GM19023 (cell line): ENCODE data around the gene CCHCR1.
"Not testable (repeated sequence)": the region's sequence is repeated elsewhere in the genome, so short reads cannot be mapped to it uniquely, and the experiment has no call there.

Experiments
- ATAC-seq: cut with Tn5 transposase; IDR thresholded peaks from one replicate; pipeline ENCODE4 v1.9.1; 2021; ENCODE audit warnings: mild to moderate bottlenecking, moderate library complexity; ENCODE audit not compliant: unreplicated experiment

CCHCR1 gene

GRCh38 chr6:31164475-31165063, 7.0 kb upstream of the CCHCR1 start:
- not testable (repeated sequence) for ATAC-seq

GRCh38 chr6:31163922-31164321, 6.3 kb upstream of the CCHCR1 start:
- no peak for ATAC-seq

GRCh38 chr6:31162463-31163165, 5.0 kb upstream of the CCHCR1 start:
- no peak for ATAC-seq

- no peak for ATAC-seq
Measured at GRCh38 chr6:31161216-31162126, 3.9 kb upstream of the CCHCR1 start.

- ATAC-seq = no peak
Measured at GRCh38 chr6:31158863-31159855, 1.6 kb upstream of the CCHCR1 start.

GRCh38 chr6:31158140-31158862, 699 bp upstream of the CCHCR1 start, which contains the start of gene TCF19:
Gene TCF19, plus strand, starts transcription at chr6:31158589. Its CDS starts 881 bp downstream, at chr6:31159470.
- peak; percentile 87 for ATAC-seq

GRCh38 chr6:31156641-31157040, 961 bp downstream of the CCHCR1 start:
- ATAC-seq = no peak

GRCh38 chr6:31154436-31154835, 3.2 kb downstream of the CCHCR1 start:
- no peak for ATAC-seq

- no peak for ATAC-seq
Measured at GRCh38 chr6:31152781-31153180, 4.8 kb downstream of the CCHCR1 start.

GRCh38 chr6:31149827-31150447, 7.7 kb downstream of the CCHCR1 start:
- ATAC-seq = no peak

- no peak for ATAC-seq
Measured at GRCh38 chr6:31145386-31145785, 12.2 kb downstream of the CCHCR1 start.

GRCh38 chr6:31144970-31145340, 12.6 kb downstream of the CCHCR1 start:
- ATAC-seq = no peak

GRCh38 chr6:31144296-31144969, 13.2 kb downstream of the CCHCR1 start:
- ATAC-seq = no peak

- no peak for ATAC-seq
Measured at GRCh38 chr6:31143148-31143547, 14.5 kb downstream of the CCHCR1 start.

GRCh38 chr6:31142361-31142761, 15.2 kb downstream of the CCHCR1 start:
- no peak for ATAC-seq

GRCh38 chr6:31140643-31141042, 17.0 kb downstream of the CCHCR1 start:
- ATAC-seq = no peak

GRCh38 chr6:31139599-31139998, 18.0 kb downstream of the CCHCR1 start:
- no peak for ATAC-seq

- no peak for ATAC-seq
Measured at GRCh38 chr6:31138982-31139381, 18.6 kb downstream of the CCHCR1 start, which contains the start of gene PSORS1C2. Gene PSORS1C2, minus strand, starts transcription at chr6:31139066. Its CDS starts 40 bp downstream, at chr6:31139026.

- no peak for ATAC-seq
Measured at GRCh38 chr6:31135710-31136109, 21.9 kb downstream of the CCHCR1 start.
